Keratinocyte (primary cell): ENCODE data around the gene NAALADL2. TPM values are rescaled to one million over a fixed set of nuclear protein-coding genes. Genes with fewer than 3 reads are reported as not detected.

Experiments
- DNase-seq: peaks from one replicate; pipeline ENCODE4 v3.0.0-alpha.2; 2011; ENCODE audit warnings: low read depth, missing footprints, low spot score
- FAIRE-seq: peaks from 2 replicates; lab custom pipeline; 2011; peaks lifted over from hg19 to GRCh38; lab: Jason Lieb, UNC
- H2AFZ ChIP-seq: 2 replicates; pipeline ENCODE4 v1.6.0; 2012; ENCODE audit warnings: low read length, control low read depth, inconsistent platforms; ENCODE audit not compliant: control insufficient read depth
- H3K27ac ChIP-seq: 2 replicates; pipeline ENCODE4 v1.5.1; 2011; ENCODE audit warnings: low read length; ENCODE audit not compliant: control insufficient read depth, insufficient read depth
- H3K27me3 ChIP-seq: 3 replicates; pipeline ENCODE4 v1.6.0; 2011; ENCODE audit warnings: low read length; ENCODE audit not compliant: control insufficient read depth, insufficient read depth; ENCODE audit errors: extremely low read depth
- H3K36me3 ChIP-seq, 2 experiments: 2 replicates in 1 of 2; 3 replicates in 1 of 2; pipeline ENCODE4 v1.5.1; 2011; ENCODE audit warnings: low read length in 2 of 2, mild to moderate bottlenecking in 1 of 2; ENCODE audit not compliant: control insufficient read depth in 2 of 2, insufficient read depth in 2 of 2; ENCODE audit errors: extremely low read depth in 1 of 2
- H3K4me1 ChIP-seq: 3 replicates; pipeline ENCODE4 v1.5.1; 2011; ENCODE audit warnings: low read length; ENCODE audit not compliant: control insufficient read depth, insufficient read depth; ENCODE audit errors: extremely low read depth
- H3K4me2 ChIP-seq: 3 replicates; pipeline ENCODE4 v1.6.0; 2011; ENCODE audit warnings: low read depth, low read length; ENCODE audit not compliant: control insufficient read depth, insufficient read depth; ENCODE audit errors: extremely low read depth
- H3K4me3 ChIP-seq, 3 experiments: fragments of 200-600 bp in 1 of 3; sonication (generic) in 1 of 3; 2 replicates in 2 of 3; 3 replicates in 1 of 3; pipeline ENCODE4 v1.5.1; 2011 to 2016; ENCODE audit warnings: low read length in 3 of 3, mild to moderate bottlenecking in 3 of 3, control low read depth in 2 of 3, inconsistent platforms in 1 of 3, low read depth in 1 of 3, mixed read lengths in 1 of 3, mixed run types in 1 of 3, moderate library complexity in 1 of 3; ENCODE audit not compliant: control insufficient read depth in 2 of 3, insufficient read depth in 2 of 3; ENCODE audit errors: extremely low read depth in 1 of 3
- H3K79me2 ChIP-seq: 2 replicates; pipeline ENCODE4 v1.6.0; 2012; ENCODE audit warnings: low read length; ENCODE audit not compliant: control insufficient read depth, insufficient read depth
- H3K9ac ChIP-seq: 3 replicates; pipeline ENCODE4 v1.6.0; 2011; ENCODE audit warnings: low read length; ENCODE audit not compliant: control insufficient read depth, insufficient read depth; ENCODE audit errors: extremely low read depth
- H3K9me1 ChIP-seq: 3 replicates; pipeline ENCODE4 v1.6.0; 2011; ENCODE audit warnings: low read length; ENCODE audit not compliant: control insufficient read depth, insufficient read depth; ENCODE audit errors: extremely low read depth
- H3K9me3 ChIP-seq: 2 replicates; pipeline ENCODE4 v1.5.1; 2012; ENCODE audit warnings: low read depth, low read length; ENCODE audit not compliant: control insufficient read depth
- H4K20me1 ChIP-seq: 3 replicates; pipeline ENCODE4 v1.6.0; 2011; ENCODE audit warnings: low read length; ENCODE audit not compliant: control insufficient read depth, insufficient read depth; ENCODE audit errors: extremely low read depth
- CTCF ChIP-seq, 3 experiments: IDR thresholded peaks in 1 of 3; conservative IDR thresholded peaks in 1 of 3; optimal IDR thresholded peaks in 1 of 3; 2 replicates in 2 of 3; 3 replicates in 1 of 3; pipeline versions ENCODE3 to v1.5.1; 2011; ENCODE audit warnings: low read length in 3 of 3, mild to moderate bottlenecking in 3 of 3, moderate library complexity in 2 of 3, control low read depth in 1 of 3, inconsistent platforms in 1 of 3; ENCODE audit not compliant: insufficient read depth in 2 of 3; ENCODE audit errors: extremely low read depth in 1 of 3
- EZH2 ChIP-seq: IDR thresholded peaks from one replicate; pipeline ENCODE4 v1.6.1; 2012; ENCODE audit warnings: inconsistent platforms, mild to moderate bottlenecking, low read length, moderate library complexity
- dilution Hi-C: fragments of 300-500 bp; cut with MboI; formaldehyde crosslinking; loops from one replicate; pipeline ENCODE4 v1.7.0; 2020; ENCODE audit warnings: low sequenced_read_pairs; ENCODE audit not compliant: extremely low pct_ligation_motif_present
- polyA plus RNA-seq, 5 experiments: library from polyadenylated mRNA; depleted of rRNA in 3 of 5; stranded (reverse) in 3 of 5; stranded (forward) in 1 of 5; unstranded in 1 of 5; fragments of >200 nt; gene quantifications; 1 replicate in 1 of 5; 2 replicates in 3 of 5; 3 replicates in 1 of 5; pipeline versions ENCODE4 v1.2.1 to v1.2.3, GENCODE V29; 2011 to 2012; ENCODE audit warnings: missing spikeins in 2 of 5, low read depth in 1 of 5, low replicate concordance in 1 of 5
- small RNA-seq, 3 experiments: library from RNA; depleted of rRNA; stranded (forward); fragments of <200 nt; gene quantifications; one replicate each; pipeline ENCODE3, GENCODE V24; 2012; ENCODE audit warnings: low read depth in 3 of 3, low replicate concordance in 1 of 3; ENCODE audit not compliant: insufficient read length in 3 of 3

The NAALADL2 gene
- polyA plus RNA-seq, 1 donor (not counting 4 experiments of a cell fraction or from before 2014, with no cell fraction given) = 0.75 TPM

- no peaks in the 10 kb centered on the region for H3K27me3 ChIP-seq
- no peak overlapping the region for H3K9ac ChIP-seq
- no peak overlapping the region for H3K4me2 ChIP-seq
- no peaks in the 10 kb centered on the region for H3K4me1 ChIP-seq
- H3K79me2 ChIP-seq = no peaks in the 10 kb centered on the region
- no peak overlapping the region for H3K27ac ChIP-seq
- TF ChIP-seq CTCF (optimal IDR thresholded peaks at IDR 0.05 in 1 of 3, IDR thresholded peaks at IDR 0.05 in 1 of 3, conservative IDR thresholded peaks at IDR 0.05 in 1 of 3; ENCODE audit: extremely low read depth in 1 of 3, insufficient read depth in 2 of 3, low read length in 3 of 3) (no peak), EZH2 (no peak)
- no peak for DNase-seq
- no peaks in the 10 kb centered on the region for H3K9me3 ChIP-seq
- no peak overlapping the region for H2AFZ ChIP-seq
- dilution Hi-C loops = no loop called here
- no peaks in the 10 kb centered on the region for H3K36me3 ChIP-seq
- no peak for FAIRE-seq
- no peak overlapping the region for H3K4me3 ChIP-seq
- H4K20me1 ChIP-seq = no peaks in the 10 kb centered on the region
- H3K9me1 ChIP-seq = no peaks in the 10 kb centered on the region
Observed at GRCh38 chr3:175852560-175852959, 993.4 kb downstream of the NAALADL2 start.

GRCh38 chr3:175857666-175858270, 998.6 kb downstream of the NAALADL2 start:
- FAIRE-seq (no peak), DNase-seq (no peak)
- H3K9ac ChIP-seq = no peak overlapping the region
- H2AFZ ChIP-seq = no peak overlapping the region
- H3K9me1 ChIP-seq = no peaks in the 10 kb centered on the region
- H3K4me3 ChIP-seq = no peak overlapping the region
- H3K36me3 ChIP-seq = no peaks in the 10 kb centered on the region
- H3K79me2 ChIP-seq = no peaks in the 10 kb centered on the region
- H4K20me1 ChIP-seq = no peaks in the 10 kb centered on the region
- no peak overlapping the region for H3K27ac ChIP-seq
- dilution Hi-C loops = no loop called here
- no peaks in the 10 kb centered on the region for H3K27me3 ChIP-seq
- no peak for TF ChIP-seq CTCF (optimal IDR thresholded peaks at IDR 0.05 in 1 of 3, IDR thresholded peaks at IDR 0.05 in 1 of 3, conservative IDR thresholded peaks at IDR 0.05 in 1 of 3; ENCODE audit: extremely low read depth in 1 of 3, insufficient read depth in 2 of 3, low read length in 3 of 3)
- no peak for TF ChIP-seq EZH2
- H3K9me3 ChIP-seq = no peaks in the 10 kb centered on the region
- H3K4me1 ChIP-seq = no peaks in the 10 kb centered on the region
- H3K4me2 ChIP-seq = no peak overlapping the region

Small RNAs within 50 kb of the gene (small RNA-seq; reads per million reads assigned to genes)
- gene MIR4789 = 0 to 0.67 (median 0) reads per million in 3 experiments
- 0 reads per million in 3 experiments for gene RNU4-91P
- gene RNU6-1233P = 0 reads per million in 3 experiments
- 0 reads per million in 3 experiments for gene RNU6-1317P
